Fibroblast of lung (primary cell): ENCODE data around the gene SPATS2L. TPM values are rescaled to one million over a fixed set of nuclear protein-coding genes. Genes with fewer than 3 reads are reported as not detected.

Experiments used
- DNase-seq, 2 donors: peaks; one replicate each; pipeline versions ENCODE4 v3.0.0 to v3.0.0-alpha.2; 2010; ENCODE audit warnings: low read depth in 2 of 2
- H2AFZ ChIP-seq: 2 replicates; pipeline ENCODE4 v1.5.1; 2012; ENCODE audit warnings: low read length, control low read depth, inconsistent platforms
- H3K27ac ChIP-seq: 2 replicates; pipeline ENCODE4 v1.5.1; 2011; ENCODE audit warnings: low read length, control low read depth; ENCODE audit not compliant: insufficient read depth
- H3K27me3 ChIP-seq: 2 replicates; pipeline ENCODE4 v1.5.1; 2011; ENCODE audit warnings: mild to moderate bottlenecking, low read length; ENCODE audit not compliant: control insufficient read depth, insufficient read depth
- H3K36me3 ChIP-seq: 2 replicates; pipeline ENCODE4 v1.5.1; 2011; ENCODE audit warnings: low read length; ENCODE audit not compliant: control insufficient read depth, insufficient read depth
- H3K4me1 ChIP-seq: 2 replicates; pipeline ENCODE4 v1.5.1; 2011; ENCODE audit warnings: low read length; ENCODE audit not compliant: control insufficient read depth, insufficient read depth; ENCODE audit errors: extremely low read depth
- H3K4me2 ChIP-seq: 2 replicates; pipeline ENCODE4 v1.5.1; 2011; ENCODE audit warnings: low read length, control low read depth; ENCODE audit not compliant: insufficient read depth; ENCODE audit errors: extremely low read depth
- H3K4me3 ChIP-seq, 4 experiments: fragments of 200-600 bp in 1 of 4; sonication (generic) in 1 of 4; replicated peaks in 1 of 4; 2 replicates each; pipeline ENCODE4 v1.5.1; 2011 to 2016; ENCODE audit warnings: low read length in 4 of 4, low read depth in 3 of 4, mild to moderate bottlenecking in 3 of 4, control low read depth in 2 of 4, inconsistent platforms in 1 of 4, mixed read lengths in 1 of 4; ENCODE audit not compliant: insufficient read depth in 1 of 4; ENCODE audit errors: control extremely low read depth in 1 of 4
- H3K79me2 ChIP-seq: 2 replicates; pipeline ENCODE4 v1.5.1; 2012; ENCODE audit warnings: mild to moderate bottlenecking, low read length, inconsistent platforms; ENCODE audit not compliant: control insufficient read depth, insufficient read depth
- H3K9ac ChIP-seq: 2 replicates; pipeline ENCODE4 v1.5.1; 2011; ENCODE audit warnings: mild to moderate bottlenecking, low read length, control low read depth; ENCODE audit not compliant: insufficient read depth
- H3K9me3 ChIP-seq: 2 replicates; pipeline ENCODE4 v1.5.1; 2012; ENCODE audit warnings: low read depth, low read length; ENCODE audit not compliant: control insufficient read depth, insufficient read depth
- H4K20me1 ChIP-seq: 2 replicates; pipeline ENCODE4 v1.5.1; 2011; ENCODE audit warnings: low read length; ENCODE audit not compliant: control insufficient read depth, insufficient read depth; ENCODE audit errors: extremely low read depth
- CTCF ChIP-seq, 2 donors: IDR thresholded peaks in 1 of 2; conservative IDR thresholded peaks in 1 of 2; 1 replicate in 1 of 2; 2 replicates in 1 of 2; pipeline ENCODE4 v1.5.1; 2011 to 2012; ENCODE audit warnings: low read length in 2 of 2, control low read depth in 1 of 2, inconsistent platforms in 1 of 2, low read depth in 1 of 2, mild to moderate bottlenecking in 1 of 2
- EZH2 ChIP-seq: IDR thresholded peaks from 2 replicates; pipeline ENCODE4 v1.5.1; 2012; ENCODE audit warnings: low read length, control low read depth, mild to moderate bottlenecking; ENCODE audit errors: missing control alignments
- polyA plus RNA-seq, 2 donors: library from polyadenylated mRNA; depleted of rRNA in 1 of 2; stranded (reverse) in 1 of 2; unstranded in 1 of 2; fragments of >200 nt; gene quantifications; 2 replicates each; pipeline ENCODE4 v1.2.1, GENCODE V29; 2011 to 2012; ENCODE audit warnings: missing spikeins in 1 of 2
- total RNA-seq: library from RNA; depleted of rRNA; stranded (reverse); fragments of >200 nt; gene quantifications from 2 replicates; pipeline ENCODE4 v1.2.1, GENCODE V29; 2014

Gene SPATS2L
- total and polyA plus RNA-seq, 2 donors (not counting 1 experiment from before 2014, with no cell fraction given), result 73.8 to 291 TPM

- Histone ChIP-seq H3K4me1 (peaks cover 2% of the 10 kb centered on the region), H3K4me2 (no peak overlapping the region), H3K27me3 (no peaks in the 10 kb centered on the region), H2AFZ (no peak overlapping the region), H4K20me1 (no peaks in the 10 kb centered on the region), H3K79me2 (peaks cover 18% of the 10 kb centered on the region), H3K9me3 (no peaks in the 10 kb centered on the region), H3K36me3 (peaks cover 6% of the 10 kb centered on the region), H3K9ac (no peak overlapping the region), H3K4me3 (no peak overlapping the region), H3K27ac (no peak overlapping the region)
- TF ChIP-seq CTCF (conservative IDR thresholded peaks at IDR 0.05 in 1 of 2, IDR thresholded peaks at IDR 0.05 in 1 of 2; ENCODE audit: low read depth in 1 of 2, low read length in 2 of 2) (no peak), EZH2 (no peak)
- DNase-seq, result no peak
Observed at GRCh38 chr2:200394045-200394444, 87.6 kb downstream of the SPATS2L start.

GRCh38 chr2:200396781-200397242 is 90.3 kb downstream of the SPATS2L start:
- no peak overlapping the region for H3K4me2 ChIP-seq
- peaks cover 2% of the 10 kb centered on the region for H3K4me1 ChIP-seq
- H3K27ac ChIP-seq, result peak overlapping the region; percentile 43
- H3K36me3 ChIP-seq, result no peaks in the 10 kb centered on the region
- no peaks in the 10 kb centered on the region for H4K20me1 ChIP-seq
- no peak overlapping the region for H3K9ac ChIP-seq
- H3K9me3 ChIP-seq, result no peaks in the 10 kb centered on the region
- H3K4me3 ChIP-seq, result no peak overlapping the region
- no peaks in the 10 kb centered on the region for H3K27me3 ChIP-seq
- no peak overlapping the region for H2AFZ ChIP-seq
- peak; percentile 43 to 69 for DNase-seq
- no peak for TF ChIP-seq EZH2
- no peak for TF ChIP-seq CTCF (conservative IDR thresholded peaks at IDR 0.05 in 1 of 2, IDR thresholded peaks at IDR 0.05 in 1 of 2; ENCODE audit: low read depth in 1 of 2, low read length in 2 of 2)
- H3K79me2 ChIP-seq, result peaks cover 21% of the 10 kb centered on the region

- Histone ChIP-seq H3K36me3 (no peaks in the 10 kb centered on the region), H3K27ac (peak overlapping the region; percentile 47), H4K20me1 (no peaks in the 10 kb centered on the region), H3K4me3 (no peak overlapping the region), H3K4me2 (peak overlapping the region; percentile 27), H3K79me2 (peaks cover 25% of the 10 kb centered on the region), H3K9ac (no peak overlapping the region), H3K9me3 (no peaks in the 10 kb centered on the region), H2AFZ (no peak overlapping the region), H3K27me3 (no peaks in the 10 kb centered on the region), H3K4me1 (peaks cover 2% of the 10 kb centered on the region)
- TF ChIP-seq EZH2 (no peak), CTCF (conservative IDR thresholded peaks at IDR 0.05 in 1 of 2, IDR thresholded peaks at IDR 0.05 in 1 of 2; ENCODE audit: low read depth in 1 of 2, low read length in 2 of 2) (peak in 1 of 2 donors; percentile 2)
- peak; percentile 43 to 74 for DNase-seq
Observed at GRCh38 chr2:200397785-200398184, 91.3 kb downstream of the SPATS2L start.
